T-cell (primary cell): ENCODE measurements around the gene SPPL3. TPM values are rescaled to one million over a fixed set of nuclear protein-coding genes. Genes with fewer than 3 reads are reported as not detected.

Source experiments
- ATAC-seq, 4 experiments: fragments of 200-7000 bp in 3 of 4; fragments of 150-1000 bp in 1 of 4; cut with Tn5 transposase; replicated peaks in 1 of 4; 1 replicate in 3 of 4; 2 replicates in 1 of 4; pipeline ENCODE4 v1.10.0; 2021; ENCODE audit warnings: moderate library complexity in 3 of 4, mild to moderate bottlenecking in 2 of 4, moderate number of reproducible peaks in 1 of 4
- CTCF ChIA-PET, 2 donors: fragments of 300-600 bp; sonication (Branson Sonifier 250); formaldehyde crosslinking; loops; one replicate each; lab custom pipeline; 2022; ENCODE audit warnings: antibody characterized with exemption in 2 of 2; lab: Charles Lee
- POLR2A ChIA-PET, 2 donors: fragments of 300-600 bp; sonication (Branson Sonifier 250); formaldehyde crosslinking; loops; one replicate each; lab custom pipeline; 2022; ENCODE audit warnings: antibody characterized with exemption in 2 of 2; lab: Charles Lee
- DNase-seq, 35 experiments: peaks; one replicate each; pipeline versions ENCODE4 v3.0.0 to v3.0.0-alpha.2; 2013 to 2023
- H3K27ac ChIP-seq: one replicate; pipeline ENCODE4 v1.5.1; 2013; ENCODE audit warnings: low read length
- H3K27me3 ChIP-seq, 2 experiments: replicated peaks in 1 of 2; 1 replicate in 1 of 2; 2 replicates in 1 of 2; pipeline versions ENCODE4 v1.6.1 to v1.7.0; 2013; ENCODE audit warnings: low read length in 1 of 2, mixed read lengths in 1 of 2; ENCODE audit not compliant: control insufficient read depth in 2 of 2, insufficient read depth in 2 of 2; ENCODE audit errors: extremely low read depth in 1 of 2
- H3K36me3 ChIP-seq, 2 donors: 1 replicate in 1 of 2; 2 replicates in 1 of 2; pipeline versions ENCODE4 v1.6.1 to v1.7.0; 2013; ENCODE audit warnings: low read length in 1 of 2; ENCODE audit not compliant: control insufficient read depth in 2 of 2, insufficient read depth in 1 of 2; ENCODE audit errors: extremely low read depth in 1 of 2
- H3K4me1 ChIP-seq, 2 experiments: 1 replicate in 1 of 2; 2 replicates in 1 of 2; pipeline versions ENCODE4 v1.6.1 to v1.7.0; 2013; ENCODE audit warnings: low read length in 2 of 2, mixed read lengths in 1 of 2; ENCODE audit not compliant: insufficient read depth in 2 of 2, control insufficient read depth in 1 of 2; ENCODE audit errors: extremely low read depth in 1 of 2
- H3K4me3 ChIP-seq, 2 donors: 1 replicate in 1 of 2; 2 replicates in 1 of 2; pipeline versions ENCODE4 v1.5.1 to v1.7.0; 2013; ENCODE audit warnings: mild to moderate bottlenecking in 2 of 2, low read length in 1 of 2, moderate library complexity in 1 of 2; ENCODE audit not compliant: control insufficient read depth in 1 of 2; ENCODE audit errors: extremely low read depth in 1 of 2
- H3K9me3 ChIP-seq: 2 replicates; pipeline ENCODE4 v1.7.0; 2013
- H3K27ac Mint-ChIP-seq, 2 donors: one replicate each; pipeline ENCODE4 v1.8.0; 2020 to 2021; ENCODE audit warnings: mild to moderate bottlenecking in 2 of 2, mixed read lengths in 2 of 2
- H3K27me3 Mint-ChIP-seq, 2 donors: one replicate each; pipeline ENCODE4 v1.8.0; 2021 to 2022; ENCODE audit warnings: mixed read lengths in 2 of 2
- H3K36me3 Mint-ChIP-seq: one replicate; pipeline ENCODE4 v1.8.0; 2021; ENCODE audit warnings: mixed read lengths
- H3K4me1 Mint-ChIP-seq, 3 donors: one replicate each; pipeline ENCODE4 v1.8.0; 2020 to 2022; ENCODE audit warnings: mixed read lengths in 3 of 3, mild to moderate bottlenecking in 1 of 3
- H3K4me3 Mint-ChIP-seq, 3 donors: one replicate each; pipeline ENCODE4 v1.8.0; 2020 to 2022; ENCODE audit warnings: mild to moderate bottlenecking in 3 of 3, mixed read lengths in 3 of 3, moderate library complexity in 3 of 3
- H3K9me3 Mint-ChIP-seq, 3 donors: one replicate each; pipeline ENCODE4 v1.8.0; 2020 to 2022; ENCODE audit warnings: mixed read lengths in 3 of 3
- WGBS: methylation state at CpG from one replicate; pipeline ENCODE4 v1.1.5; 2013; ENCODE audit warnings: missing lambda C conversion rate; ENCODE audit not compliant: insufficient coverage; 5-methylcytosine and 5-hydroxymethylcytosine counted together
- total RNA-seq, 35 experiments: library from RNA in 6 of 35; stranded (reverse) in 6 of 35; fragments of 120-200 nt in 1 of 35; gene quantifications; one replicate each; pipeline versions ENCODE4 v1.2.1 to v1.2.4 and lab custom pipeline; 2013 to 2026

Gene SPPL3
- total RNA-seq, 5 donors from 2014 or later (not counting 1 experiment from before 2014, with no cell fraction given): 36.5 to 46.6 (median 41.8) TPM

GRCh38 chr12:120757949-120758348 lies 146.2 kb downstream of the SPPL3 start:
- H3K9me3 Mint-ChIP-seq: peaks cover 8 to 14% (median 10%) of the 10 kb centered on the region in 3 donors
- 95% methylated on average over 5 of the region's 6 CpGs for WGBS
- Histone ChIP-seq H3K36me3 (peaks cover 7 to 13% of the 10 kb centered on the region in 2 donors), H3K27me3 (no peaks in the 10 kb centered on the region), H3K9me3 (peaks cover 3% of the 10 kb centered on the region), H3K4me3 (no peak overlapping the region), H3K27ac (no peak overlapping the region), H3K4me1 (peaks cover 0 to 9% of the 10 kb centered on the region in 2 experiments)
- ChIA-PET POLR2A (interaction anchor here (0.5 to 0.6 kb wide), 2 partner anchors 198 to 367 kb away, joined by 4 to 5 read pairs; no protein-coding TSS in a partner anchor), CTCF (no interaction called here)
- no peak overlapping the region for H3K4me3 Mint-ChIP-seq
- DNase-seq: no peak
- H3K27me3 Mint-ChIP-seq: peaks cover 3 to 6% of the 10 kb centered on the region in 2 donors
- H3K27ac Mint-ChIP-seq: no peak overlapping the region
- peaks cover 18 to 27% (median 19%) of the 10 kb centered on the region in 3 donors for H3K4me1 Mint-ChIP-seq
- peaks cover 30% of the 10 kb centered on the region for H3K36me3 Mint-ChIP-seq
- no peak for ATAC-seq

- peaks cover 28% of the 10 kb centered on the region for H3K36me3 Mint-ChIP-seq
- no peak for ATAC-seq
- no peak overlapping the region for H3K27ac Mint-ChIP-seq
- no peak for DNase-seq
- no peak overlapping the region for H3K4me3 Mint-ChIP-seq
- H3K27ac ChIP-seq: no peak overlapping the region
- WGBS: 100% methylated on average over 2 of the region's 4 CpGs
- peaks cover 7 to 10% of the 10 kb centered on the region in 2 donors for H3K36me3 ChIP-seq
- H3K27me3 Mint-ChIP-seq: peaks cover 3 to 6% of the 10 kb centered on the region in 2 donors
- H3K4me1 Mint-ChIP-seq: peaks cover 18 to 27% (median 19%) of the 10 kb centered on the region in 3 donors
- no peak overlapping the region for H3K4me3 ChIP-seq
- POLR2A ChIA-PET: interaction anchor here in 1 of 2 donors (0.5 kb wide), 1 partner anchor 198 kb away, joined by 4 read pairs; no protein-coding TSS in a partner anchor
- CTCF ChIA-PET: no interaction called here
- H3K27me3 ChIP-seq: no peaks in the 10 kb centered on the region
- H3K9me3 Mint-ChIP-seq: peaks cover 8 to 14% (median 10%) of the 10 kb centered on the region in 3 donors
- peaks cover 0 to 9% of the 10 kb centered on the region in 2 experiments for H3K4me1 ChIP-seq
- H3K9me3 ChIP-seq: peaks cover 3% of the 10 kb centered on the region
Observed at GRCh38 chr12:120757226-120757742, 146.9 kb downstream of the SPPL3 start.

GRCh38 chr12:120755269-120755668 lies 148.9 kb downstream of the SPPL3 start:
- H3K27ac Mint-ChIP-seq: peak overlapping the region in 1 of 2 donors; percentile 24
- peaks cover 0 to 5% of the 10 kb centered on the region in 2 experiments for H3K4me1 ChIP-seq
- H3K36me3 Mint-ChIP-seq: peaks cover 9% of the 10 kb centered on the region
- H3K4me3 ChIP-seq: no peak overlapping the region
- peaks cover 3% of the 10 kb centered on the region for H3K9me3 ChIP-seq
- H3K4me1 Mint-ChIP-seq: peaks cover 2 to 7% (median 5%) of the 10 kb centered on the region in 3 donors
- no peak for ATAC-seq
- peaks cover 3 to 10% of the 10 kb centered on the region in 2 donors for H3K27me3 Mint-ChIP-seq
- H3K9me3 Mint-ChIP-seq: peaks cover 8 to 14% (median 10%) of the 10 kb centered on the region in 3 donors
- no peak overlapping the region for H3K27ac ChIP-seq
- ChIA-PET POLR2A (no interaction called here), CTCF (no interaction called here)
- DNase-seq: no peak
- H3K36me3 ChIP-seq: no peaks in the 10 kb centered on the region
- H3K4me3 Mint-ChIP-seq: no peak overlapping the region
- H3K27me3 ChIP-seq: no peaks in the 10 kb centered on the region

GRCh38 chr12:120754792-120755191 lies 149.4 kb downstream of the SPPL3 start:
- Mint-ChIP-seq H3K4me1 (peaks cover 0 to 5% (median 2%) of the 10 kb centered on the region in 3 donors), H3K9me3 (peaks cover 8 to 14% (median 10%) of the 10 kb centered on the region in 3 donors), H3K36me3 (peaks cover 8% of the 10 kb centered on the region), H3K27me3 (peaks cover 3 to 10% of the 10 kb centered on the region in 2 donors), H3K27ac (no peak overlapping the region), H3K4me3 (no peak overlapping the region)
- no peak overlapping the region for H3K4me3 ChIP-seq
- ChIA-PET POLR2A (no interaction called here), CTCF (no interaction called here)
- H3K27ac ChIP-seq: no peak overlapping the region
- no peaks in the 10 kb centered on the region for H3K36me3 ChIP-seq
- no peak for ATAC-seq
- H3K9me3 ChIP-seq: peaks cover 3% of the 10 kb centered on the region
- H3K4me1 ChIP-seq: peaks cover 0 to under 1% of the 10 kb centered on the region in 2 experiments
- no peaks in the 10 kb centered on the region for H3K27me3 ChIP-seq
- no peak for DNase-seq

GRCh38 chr12:120751389-120751788 lies 152.8 kb downstream of the SPPL3 start:
- H3K27ac Mint-ChIP-seq: no peak overlapping the region

GRCh38 chr12:120750806-120751205 lies 153.4 kb downstream of the SPPL3 start:
- H3K9me3 Mint-ChIP-seq: peaks cover 8 to 14% (median 10%) of the 10 kb centered on the region in 3 donors
- H3K27ac ChIP-seq: no peak overlapping the region
- H3K4me3 ChIP-seq: no peak overlapping the region
- peaks cover 3% of the 10 kb centered on the region for H3K9me3 ChIP-seq
- no peak overlapping the region for H3K27ac Mint-ChIP-seq
- WGBS: no CpG with 5 or more reads among the region's 5 CpGs
- no peaks in the 10 kb centered on the region for H3K4me1 Mint-ChIP-seq
- ChIA-PET CTCF (interaction anchor here (0.6 to 0.8 kb wide), 2 partner anchors 118 to 818 kb away, joined by 3 to 4 read pairs; no protein-coding TSS in a partner anchor), POLR2A (no interaction called here)
- ATAC-seq (no peak), DNase-seq (no peak)
- H3K27me3 ChIP-seq: no peaks in the 10 kb centered on the region
- H3K27me3 Mint-ChIP-seq: peaks cover 3 to 10% of the 10 kb centered on the region in 2 donors
- H3K36me3 Mint-ChIP-seq: peaks cover 8% of the 10 kb centered on the region
- H3K36me3 ChIP-seq: no peaks in the 10 kb centered on the region
- H3K4me3 Mint-ChIP-seq: no peak overlapping the region
- H3K4me1 ChIP-seq: no peaks in the 10 kb centered on the region

More at GRCh38 chr12:120751389-120751788, 152.8 kb downstream of the SPPL3 start:
- H3K36me3 ChIP-seq: no peaks in the 10 kb centered on the region
- H3K27ac ChIP-seq: no peak overlapping the region
- no peaks in the 10 kb centered on the region for H3K27me3 ChIP-seq
- Mint-ChIP-seq H3K36me3 (peaks cover 8% of the 10 kb centered on the region), H3K4me3 (no peak overlapping the region), H3K9me3 (peaks cover 8 to 14% (median 10%) of the 10 kb centered on the region in 3 donors), H3K4me1 (no peaks in the 10 kb centered on the region), H3K27me3 (peaks cover 3 to 10% of the 10 kb centered on the region in 2 donors)
- 92% methylated on average over 9 of the region's 9 CpGs for WGBS
- DNase-seq (no peak), ATAC-seq (no peak)
- H3K9me3 ChIP-seq: peaks cover 3% of the 10 kb centered on the region
- CTCF ChIA-PET: interaction anchor here in 1 of 2 donors (0.7 kb wide), 1 partner anchor 1119 kb away, joined by 3 read pairs; no protein-coding TSS in a partner anchor
- no peaks in the 10 kb centered on the region for H3K4me1 ChIP-seq
- H3K4me3 ChIP-seq: no peak overlapping the region
- POLR2A ChIA-PET: no interaction called here
